Panc1 (cell line): ENCODE results near the gene ATP13A3. TPM values are rescaled to one million over a fixed set of nuclear protein-coding genes. Genes with fewer than 3 reads are reported as not detected.

Experiments used
- ATAC-seq: fragments of 200-7000 bp; cut with Tn5 transposase; 2 replicates; pipeline ENCODE4 v1.9.1; 2020; ENCODE audit warnings: mild to moderate bottlenecking, moderate library complexity
- BruUV-seq: library from RNA; stranded (reverse); fragments of 400-500 nt; replicated peaks from 2 replicates; lab custom pipeline; 2021; lab: Mats Ljungman, UMichigan
- CTCF ChIA-PET: fragments of 300-600 bp; sonication (Branson Sonifier 250); formaldehyde crosslinking; loops from one replicate; lab custom pipeline; 2022; ENCODE audit warnings: antibody characterized with exemption; lab: Charles Lee
- POLR2A ChIA-PET: fragments of 300-600 bp; sonication (Branson Sonifier 250); formaldehyde crosslinking; loops from one replicate; lab custom pipeline; 2022; ENCODE audit warnings: antibody characterized with exemption; lab: Charles Lee
- DNase-seq: peaks from one replicate; pipeline ENCODE4 v3.0.0-alpha.2; 2010; ENCODE audit warnings: low read depth, low spot score
- H3K27ac ChIP-seq: 2 replicates; pipeline ENCODE4 v1.5.1; 2011; ENCODE audit warnings: mild to moderate bottlenecking, low read length, inconsistent platforms
- H3K27me3 ChIP-seq: fragments of 200-500 bp; sonication (Bioruptor generic); 2 replicates; pipeline ENCODE4 v1.6.0; 2014; ENCODE audit warnings: low read length, inconsistent platforms; ENCODE audit not compliant: control insufficient read depth, insufficient read depth
- H3K36me3 ChIP-seq: fragments of 200-500 bp; sonication (Bioruptor generic); 2 replicates; pipeline ENCODE4 v1.5.1; 2014; ENCODE audit warnings: inconsistent platforms, mild to moderate bottlenecking, low read length, moderate library complexity; ENCODE audit not compliant: control insufficient read depth, insufficient read depth
- H3K4me1 ChIP-seq: 2 replicates; pipeline ENCODE4 v1.5.1; 2011; ENCODE audit warnings: inconsistent platforms, mild to moderate bottlenecking, low read length, moderate library complexity; ENCODE audit not compliant: control insufficient read depth, insufficient read depth
- H3K4me3 ChIP-seq, 2 experiments: 2 replicates each; pipeline ENCODE4 v1.5.1; 2011 to 2012; ENCODE audit warnings: low read depth in 2 of 2, low read length in 2 of 2, mild to moderate bottlenecking in 2 of 2, inconsistent platforms in 1 of 2, moderate library complexity in 1 of 2
- H3K9me3 ChIP-seq: fragments of 200-500 bp; sonication (Bioruptor generic); 2 replicates; pipeline ENCODE4 v1.5.1; 2014; ENCODE audit warnings: low read depth, mild to moderate bottlenecking, inconsistent platforms, low read length, moderate library complexity; ENCODE audit not compliant: control insufficient read depth, insufficient read depth
- CTCF ChIP-seq: fragments of 450-650 bp; IDR thresholded peaks from 2 replicates; pipeline ENCODE4 v1.5.1; 2017; ENCODE audit warnings: mild to moderate bottlenecking
- POLR2AphosphoS5 ChIP-seq: IDR thresholded peaks from 2 replicates; pipeline ENCODE4 v1.6.1; 2012; ENCODE audit warnings: mild to moderate bottlenecking, low read depth, low read length, moderate library complexity
- REST ChIP-seq, 2 experiments: IDR thresholded peaks; 2 replicates each; pipeline ENCODE4 v1.6.1; 2011 to 2012; ENCODE audit warnings: low read depth in 2 of 2, control low read depth in 1 of 2, low read length in 1 of 2, mild to moderate bottlenecking in 1 of 2, moderate library complexity in 1 of 2; ENCODE audit not compliant: insufficient read depth in 1 of 2
- SIN3A ChIP-seq: IDR thresholded peaks from 2 replicates; pipeline ENCODE4 v1.6.1; 2012; ENCODE audit warnings: low read depth, mild to moderate bottlenecking, low read length, moderate library complexity, borderline replicate concordance; ENCODE audit not compliant: insufficient read depth
- TCF7L2 ChIP-seq: IDR thresholded peaks from 2 replicates; pipeline ENCODE4 v1.6.1; 2011; ENCODE audit warnings: mild to moderate bottlenecking, low read depth, low read length, inconsistent platforms
- in situ Hi-C: cut with HindIII; loops from 2 replicates; pipeline ENCODE4 v1.10.0; 2016; ENCODE audit warnings: low sequenced_read_pairs, low pct_unique_long_range_greater_than_20kb
- intact Hi-C: fragments of 100-400 bp; cut with micrococcal nuclease; formaldehyde crosslinking; loops from one replicate; pipeline ENCODE4 v1.10.0; 2022; ENCODE audit not compliant: unreplicated experiment
- total RNA-seq: library from RNA; stranded (reverse); gene quantifications from one replicate; pipeline ENCODE4 v1.2.1, GENCODE V29; 2021; ENCODE audit not compliant: unreplicated experiment

The ATP13A3 gene
- total RNA-seq, 1 experiment from 2014 or later = 169 TPM

- DNase-seq = no peak
- no peak for ATAC-seq
- Histone ChIP-seq H3K27ac (no peak overlapping the region), H3K36me3 (peaks cover 64% of the 10 kb centered on the region), H3K9me3 (no peaks in the 10 kb centered on the region), H3K27me3 (no peaks in the 10 kb centered on the region), H3K4me3 (no peak overlapping the region), H3K4me1 (no peaks in the 10 kb centered on the region)
- TF ChIP-seq REST (IDR thresholded peaks at IDR 0.05; ENCODE audit: insufficient read depth in 1 of 2, low read depth in 2 of 2, low read length in 1 of 2) (no peak), TCF7L2 (no peak), CTCF (no peak), POLR2AphosphoS5 (no peak), SIN3A (no peak)
- ChIA-PET POLR2A (no interaction called here), CTCF (no interaction called here)
- intact Hi-C loops (no loop called here), in situ Hi-C loops (no loop called here)
- no TSS peak for BruUV-seq
These were observed 42.9 kb downstream of the ATP13A3 start for GRCh38 chr3:194443901-194444300.

- no TSS peak for BruUV-seq
These were observed 46.0 kb downstream of the ATP13A3 start for GRCh38 chr3:194440756-194441155.

More at GRCh38 chr3:194440756-194441155, 46.0 kb downstream of the ATP13A3 start:
- ChIA-PET CTCF (interaction anchor here (0.5 kb wide), 1 partner anchor 200 kb away, joined by 8 read pairs; no protein-coding TSS in a partner anchor), POLR2A (no interaction called here)
- no peaks in the 10 kb centered on the region for H3K4me1 ChIP-seq
- no peak for DNase-seq
- no peak for ATAC-seq
- no peak overlapping the region for H3K27ac ChIP-seq
- in situ Hi-C loops (no loop called here), intact Hi-C loops (no loop called here)
- no peak for TF ChIP-seq CTCF
- no peak for TF ChIP-seq SIN3A
- no peak for TF ChIP-seq REST (IDR thresholded peaks at IDR 0.05; ENCODE audit: insufficient read depth in 1 of 2, low read depth in 2 of 2, low read length in 1 of 2)
- no peak for TF ChIP-seq TCF7L2
- no peak for TF ChIP-seq POLR2AphosphoS5
- H3K4me3 ChIP-seq = no peak overlapping the region
- H3K27me3 ChIP-seq = no peaks in the 10 kb centered on the region
- no peaks in the 10 kb centered on the region for H3K9me3 ChIP-seq
- peaks cover 49% of the 10 kb centered on the region for H3K36me3 ChIP-seq
